Retinal pigment epithelial cell (primary cell): ENCODE data around the gene UBE2L5.

Experiments
- DNase-seq: peaks from one replicate; pipeline ENCODE4 v3.0.0-alpha.2; 2010; ENCODE audit warnings: low read depth
- H3K4me3 ChIP-seq: 2 replicates; pipeline ENCODE4 v1.5.1; 2011; ENCODE audit warnings: mild to moderate bottlenecking, low read length, control low read depth, moderate library complexity
- TF ChIP-seq, protein P1 (sequence below): conservative IDR thresholded peaks from 2 replicates; pipeline ENCODE4 v1.5.1; 2011; ENCODE audit warnings: low read depth, low read length, control low read depth, inconsistent platforms

The UBE2L5 gene

DNA sequence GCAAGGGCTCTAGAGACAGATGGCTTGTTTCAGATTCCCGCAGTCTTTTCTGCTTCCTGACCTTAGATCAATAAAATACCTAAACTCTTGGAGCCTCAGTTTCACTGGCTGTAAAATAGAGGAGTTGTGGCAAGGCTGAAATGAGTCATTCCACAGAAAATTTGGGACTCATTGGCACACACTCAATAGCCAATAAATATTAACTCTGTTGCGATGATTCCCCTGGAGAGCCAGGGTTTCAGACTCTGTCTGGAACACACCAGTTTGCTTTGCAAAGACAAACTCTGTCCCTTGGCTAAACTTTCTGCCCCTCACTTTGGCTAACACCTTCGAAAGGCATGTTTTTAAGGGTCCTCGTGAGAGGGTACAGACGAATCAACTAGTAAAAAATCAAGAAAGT, 18.1 kb upstream of the UBE2L5 start:
- TF ChIP-seq, protein P1, sequence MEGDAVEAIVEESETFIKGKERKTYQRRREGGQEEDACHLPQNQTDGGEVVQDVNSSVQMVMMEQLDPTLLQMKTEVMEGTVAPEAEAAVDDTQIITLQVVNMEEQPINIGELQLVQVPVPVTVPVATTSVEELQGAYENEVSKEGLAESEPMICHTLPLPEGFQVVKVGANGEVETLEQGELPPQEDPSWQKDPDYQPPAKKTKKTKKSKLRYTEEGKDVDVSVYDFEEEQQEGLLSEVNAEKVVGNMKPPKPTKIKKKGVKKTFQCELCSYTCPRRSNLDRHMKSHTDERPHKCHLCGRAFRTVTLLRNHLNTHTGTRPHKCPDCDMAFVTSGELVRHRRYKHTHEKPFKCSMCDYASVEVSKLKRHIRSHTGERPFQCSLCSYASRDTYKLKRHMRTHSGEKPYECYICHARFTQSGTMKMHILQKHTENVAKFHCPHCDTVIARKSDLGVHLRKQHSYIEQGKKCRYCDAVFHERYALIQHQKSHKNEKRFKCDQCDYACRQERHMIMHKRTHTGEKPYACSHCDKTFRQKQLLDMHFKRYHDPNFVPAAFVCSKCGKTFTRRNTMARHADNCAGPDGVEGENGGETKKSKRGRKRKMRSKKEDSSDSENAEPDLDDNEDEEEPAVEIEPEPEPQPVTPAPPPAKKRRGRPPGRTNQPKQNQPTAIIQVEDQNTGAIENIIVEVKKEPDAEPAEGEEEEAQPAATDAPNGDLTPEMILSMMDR: no peak
- no peak for DNase-seq
- H3K4me3 ChIP-seq: no peak overlapping the region

DNA sequence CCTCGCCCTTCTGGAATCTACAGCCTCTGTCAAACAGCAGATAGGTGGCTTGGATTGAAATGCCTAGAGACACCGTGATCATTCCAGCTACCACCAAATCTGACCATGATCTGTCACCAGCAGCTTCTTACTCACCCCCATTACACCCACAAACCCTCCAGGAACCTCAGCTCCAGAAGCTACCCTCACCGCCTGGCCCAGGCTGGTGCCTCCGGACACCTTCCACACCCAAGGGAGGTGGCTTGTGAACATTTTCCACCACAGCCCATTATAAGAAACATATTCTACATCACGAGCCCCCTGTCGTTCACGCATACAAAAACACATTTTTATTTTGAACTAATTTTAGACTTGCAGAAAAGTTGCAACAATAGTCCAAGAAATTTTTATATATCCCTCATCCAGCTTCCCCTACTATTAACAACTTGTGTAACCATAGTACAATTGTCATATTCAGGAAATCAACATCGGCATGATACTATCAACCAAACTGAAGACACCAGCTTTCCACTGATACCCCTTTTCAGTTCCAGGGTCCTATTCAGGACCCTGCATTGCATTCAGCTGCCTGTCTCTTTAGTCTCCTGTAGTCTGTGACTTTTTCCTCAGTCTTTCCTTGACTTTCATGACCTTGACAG, 15.4 kb upstream of the UBE2L5 start:
- no peak for DNase-seq
- no peak overlapping the region for H3K4me3 ChIP-seq
- TF ChIP-seq, protein P1: no peak

DNA sequence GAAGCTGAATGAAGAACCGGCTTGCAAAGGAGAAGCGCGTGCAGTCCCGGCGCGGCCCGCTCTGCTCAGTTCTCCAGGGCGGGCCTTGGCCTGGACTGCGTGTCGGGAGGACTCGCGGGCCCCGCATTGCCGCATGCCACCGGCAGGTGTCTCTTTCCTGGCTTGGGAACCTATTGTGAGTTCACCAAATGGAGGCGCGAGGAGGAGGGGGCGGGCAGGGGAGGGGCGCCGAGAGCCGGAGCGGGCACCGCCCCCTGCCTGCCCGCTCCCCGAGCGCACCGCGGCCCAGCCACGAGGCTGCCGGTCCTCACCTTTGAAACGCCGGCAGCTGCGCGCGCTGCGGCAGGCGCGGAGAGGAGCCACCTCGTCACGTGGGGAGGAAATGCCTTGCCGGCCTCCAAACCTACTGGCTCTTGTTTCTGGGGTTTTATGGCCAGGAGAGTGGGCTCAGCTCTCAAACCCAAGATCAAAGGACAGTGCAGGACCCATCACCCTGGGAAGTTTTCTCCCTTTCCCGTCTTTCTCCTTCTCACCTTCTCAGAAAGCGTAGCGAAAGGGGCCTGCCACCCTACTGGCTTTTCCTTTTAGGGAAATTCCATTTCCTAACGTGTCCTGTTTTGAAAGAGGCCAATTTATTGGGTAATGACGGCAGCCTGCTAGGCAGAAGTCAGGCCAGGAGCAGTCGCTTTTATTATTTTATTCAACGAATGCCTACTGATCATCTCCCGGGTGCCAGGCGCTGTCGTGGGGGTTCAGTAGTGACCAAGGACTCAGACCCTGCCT, 13.8 kb upstream of the UBE2L5 start:
- H3K4me3 ChIP-seq: peak overlapping the region; percentile 28
- TF ChIP-seq, protein P1: peak; percentile 68
- DNase-seq: peak; percentile 68

DNA sequence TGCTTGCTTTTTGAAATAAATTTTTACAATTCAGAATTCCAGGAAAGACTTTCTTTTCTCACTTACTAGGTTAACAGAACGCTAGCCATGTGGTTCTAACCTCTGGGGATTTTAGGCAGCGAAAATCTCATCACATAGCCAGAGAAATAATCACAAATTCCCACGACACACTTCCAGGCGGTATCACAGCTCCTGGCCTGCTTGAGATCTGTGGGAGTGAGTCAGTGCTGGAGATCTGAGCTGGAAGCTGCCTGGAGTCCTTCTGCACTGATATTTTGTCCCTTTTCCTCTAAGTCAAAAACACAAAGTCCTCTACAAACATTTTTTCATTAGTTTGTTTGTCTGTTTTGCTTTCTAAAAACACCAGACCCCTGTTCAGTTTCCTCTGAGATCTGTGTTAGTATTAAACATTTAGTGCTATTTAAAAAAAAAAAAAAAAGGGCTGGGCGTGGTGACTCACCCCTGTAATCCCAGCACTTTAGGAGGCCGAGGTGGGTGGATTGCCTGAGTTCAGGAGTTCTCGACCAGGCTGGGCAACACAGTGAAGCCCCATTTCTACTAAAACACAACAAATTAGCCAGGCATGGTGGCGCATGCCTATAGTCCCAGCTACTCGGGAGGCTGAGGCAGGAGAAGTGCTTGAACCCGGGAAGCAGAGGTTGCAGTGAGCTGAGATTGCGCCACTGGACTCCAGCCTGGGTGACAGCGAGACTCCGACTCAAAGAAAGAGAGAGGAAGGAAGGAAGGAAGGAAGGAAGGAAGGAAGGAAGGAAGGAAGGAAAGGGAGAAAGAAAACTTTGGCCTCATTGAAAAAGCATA, 12.2 kb upstream of the UBE2L5 start:
- TF ChIP-seq, protein P1: no peak
- peak; percentile 38 for DNase-seq
- H3K4me3 ChIP-seq: no peak overlapping the region

DNA sequence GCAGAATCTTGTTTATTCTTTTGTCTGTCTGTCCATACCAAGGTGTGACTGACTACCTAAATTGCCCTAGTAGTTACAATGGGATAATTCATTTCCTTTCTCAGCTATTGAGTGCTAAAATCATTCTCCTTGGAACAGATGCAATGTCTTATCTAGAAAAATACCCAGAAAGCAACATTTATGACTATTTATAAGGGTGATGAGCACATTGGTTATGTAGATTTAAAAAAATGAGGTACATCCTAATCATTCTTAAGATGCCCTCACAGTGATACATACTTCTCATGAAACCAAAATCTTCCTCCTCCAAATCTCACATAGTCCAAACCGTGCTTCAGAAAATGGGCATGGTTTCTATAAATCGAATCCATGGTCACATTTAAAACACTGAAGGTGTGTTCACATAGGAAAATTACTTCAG, 11.6 kb upstream of the UBE2L5 start:
- TF ChIP-seq, protein P1: no peak
- DNase-seq: no peak
- H3K4me3 ChIP-seq: no peak overlapping the region

DNA sequence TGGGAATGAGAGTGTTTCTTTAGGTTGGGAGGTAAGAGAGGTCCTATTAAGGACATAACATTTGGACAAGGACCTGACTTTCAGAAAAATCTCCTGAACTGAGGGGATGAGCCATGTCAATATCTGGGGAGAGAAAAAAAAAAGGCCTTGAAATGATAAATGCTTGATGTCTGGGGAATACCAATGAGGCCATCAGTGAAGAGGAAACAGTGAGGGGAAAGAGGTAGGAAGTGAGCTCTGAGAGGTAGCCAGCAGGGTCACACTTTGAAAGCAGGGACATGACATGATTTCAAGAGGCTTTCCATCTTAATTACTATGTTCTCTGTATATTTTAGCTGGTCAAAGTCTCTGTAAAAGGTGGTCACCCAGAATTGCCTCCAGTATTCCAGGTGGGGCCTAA, 9.9 kb upstream of the UBE2L5 start:
- no peak for DNase-seq
- H3K4me3 ChIP-seq: no peak overlapping the region
- TF ChIP-seq, protein P1: no peak
